Fibroblast of skin of right quadriceps (primary cell): Measurements from ENCODE around the gene STRN.
"Not testable (repeated sequence)": the region's sequence is repeated elsewhere in the genome, so short reads cannot be mapped to it uniquely, and the experiment has no call there.

Experiments
- DNase-seq: peaks from one replicate; pipeline ENCODE4 v3.0.0-alpha.2; 2013

The STRN gene

GRCh38 chr2:36963734-36964133 lies 2.6 kb downstream of the STRN start:
- no peak for DNase-seq

GRCh38 chr2:36963106-36963505 lies 3.2 kb downstream of the STRN start:
- DNase-seq: no peak

GRCh38 chr2:36960773-36961172 lies 5.6 kb downstream of the STRN start:
- DNase-seq: no peak

GRCh38 chr2:36960005-36960675 lies 6.2 kb downstream of the STRN start:
- DNase-seq: no peak

GRCh38 chr2:36954977-36955607 lies 11.2 kb downstream of the STRN start:
- DNase-seq: no peak

GRCh38 chr2:36952748-36953197 lies 13.6 kb downstream of the STRN start:
- DNase-seq: no peak

- DNase-seq: no peak
These were observed 14.8 kb downstream of the STRN start for GRCh38 chr2:36951574-36951973.

GRCh38 chr2:36951027-36951518 lies 15.3 kb downstream of the STRN start:
- DNase-seq: no peak

- no peak for DNase-seq
These were observed 16.5 kb downstream of the STRN start for GRCh38 chr2:36949845-36950244.

GRCh38 chr2:36945240-36945639 lies 21.1 kb downstream of the STRN start:
- not testable (repeated sequence) for DNase-seq

- no peak for DNase-seq
These were observed 24.5 kb downstream of the STRN start for GRCh38 chr2:36941867-36942266.

GRCh38 chr2:36936526-36936925 lies 29.8 kb downstream of the STRN start:
- not testable (repeated sequence) for DNase-seq

GRCh38 chr2:36931688-36932087 lies 34.6 kb downstream of the STRN start:
- DNase-seq: not testable (repeated sequence)

GRCh38 chr2:36930787-36931410 lies 35.4 kb downstream of the STRN start:
- peak; percentile 63 for DNase-seq

GRCh38 chr2:36926175-36927132 lies 39.9 kb downstream of the STRN start:
- DNase-seq: peak; percentile 25

- DNase-seq: not testable (repeated sequence)
These were observed 43.7 kb downstream of the STRN start for GRCh38 chr2:36922629-36923028.

- DNase-seq: no peak
These were observed 44.4 kb downstream of the STRN start for GRCh38 chr2:36921984-36922383.

- no peak for DNase-seq
These were observed 47.1 kb downstream of the STRN start for GRCh38 chr2:36919041-36919837.

- DNase-seq: no peak
These were observed 48.0 kb downstream of the STRN start for GRCh38 chr2:36918307-36918706.

GRCh38 chr2:36915627-36916026 lies 50.7 kb downstream of the STRN start:
- no peak for DNase-seq

- DNase-seq: peak; percentile 55
These were observed 53.6 kb downstream of the STRN start for GRCh38 chr2:36912695-36913094.

GRCh38 chr2:36911012-36911411 lies 55.3 kb downstream of the STRN start:
- DNase-seq: no peak
